Measurements from ENCODE around the gene PRR23E.

PRR23E gene

GRCh38 chr3:127192576-127193232 is at the start of gene PRR23E:
TSS of gene PRR23E (plus strand) at chr3:127193131. CDS start at chr3:127196686, 3,555 bp downstream.
- DNase-seq: no peak

- no peak for DNase-seq
These were observed 49.8 kb upstream of the PRR23E start for GRCh38 chr3:127143172-127143571.

- DNase-seq: no peak
These were observed 48.3 kb upstream of the PRR23E start for GRCh38 chr3:127144631-127145030.

GRCh38 chr3:127145266-127145665 is 47.7 kb upstream of the PRR23E start:
- no peak for DNase-seq

- no peak for DNase-seq
These were observed 45.5 kb upstream of the PRR23E start for GRCh38 chr3:127147291-127147885.

GRCh38 chr3:127149621-127150310 is 43.2 kb upstream of the PRR23E start:
- no peak for DNase-seq

- no peak for DNase-seq
These were observed 42.2 kb upstream of the PRR23E start for GRCh38 chr3:127150513-127151250.

GRCh38 chr3:127151251-127151564 is 41.7 kb upstream of the PRR23E start:
- no peak for DNase-seq

GRCh38 chr3:127151992-127152650 is 40.8 kb upstream of the PRR23E start:
- no peak for DNase-seq

GRCh38 chr3:127152684-127153505 is 40.0 kb upstream of the PRR23E start:
- no peak for DNase-seq

GRCh38 chr3:127153506-127153815 is 39.5 kb upstream of the PRR23E start:
- DNase-seq: no peak

- no peak for DNase-seq
These were observed 36.4 kb upstream of the PRR23E start for GRCh38 chr3:127156338-127157050.

- DNase-seq: no peak
These were observed 35.6 kb upstream of the PRR23E start for GRCh38 chr3:127157171-127157828.

GRCh38 chr3:127158614-127159229 is 34.2 kb upstream of the PRR23E start:
- no peak for DNase-seq

- DNase-seq: no peak
These were observed 33.4 kb upstream of the PRR23E start for GRCh38 chr3:127159543-127159942.

GRCh38 chr3:127161236-127161635 is 31.7 kb upstream of the PRR23E start:
- DNase-seq: no peak

GRCh38 chr3:127161973-127162579 is 30.9 kb upstream of the PRR23E start:
- no peak for DNase-seq

GRCh38 chr3:127162947-127163645 is 29.8 kb upstream of the PRR23E start:
- no peak for DNase-seq

- no peak for DNase-seq
These were observed 28.3 kb upstream of the PRR23E start for GRCh38 chr3:127164615-127165014.

GRCh38 chr3:127165036-127165435 is 27.9 kb upstream of the PRR23E start:
- DNase-seq: no peak

All from stimulated activated CD4-positive, alpha-beta T cell treated with anti-CD3 and anti-CD28 coated beads, Interleukin-1b, Interleukin-23, amount 100 ng/mL, for 48 hours (primary cell).